ENCODE measurements around the gene TMEM108. TPM values are rescaled to one million over a fixed set of nuclear protein-coding genes. Genes with fewer than 3 reads are reported as not detected.

Gene TMEM108
- total and polyA plus RNA-seq, 2 of the 4 experiments (the other 2 are of a cell fraction) = 0.18 to 2.2 TPM

DNA sequence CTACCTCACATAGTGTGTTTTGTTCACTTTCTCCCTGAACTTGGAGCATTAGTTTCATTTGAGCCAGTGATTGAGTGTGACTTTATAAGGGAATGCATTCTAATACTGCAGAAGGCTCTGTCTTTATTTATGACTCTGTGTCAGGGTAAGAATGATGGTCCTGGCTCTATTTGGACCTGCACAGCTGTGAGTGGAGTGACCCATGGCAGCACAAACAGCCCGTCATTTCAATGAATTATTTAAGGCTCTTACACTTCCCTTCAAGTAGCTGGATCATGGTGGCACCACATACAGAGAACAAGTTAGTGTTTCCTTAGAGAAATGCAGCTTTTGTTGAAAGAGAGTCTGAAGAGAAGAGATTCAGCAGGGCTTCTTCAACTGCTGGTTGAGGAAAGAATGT is 16.4 kb downstream of the TMEM108 start:
- BruUV-seq (replicated peaks) = no TSS peak
- H3K23ac ChIP-seq (ENCODE audit: low read depth, low read length) = no peak overlapping the region
- no peaks in the 10 kb centered on the region for H3K79me1 ChIP-seq (ENCODE audit: low read depth in 1 of 2, low read length in 2 of 2)
- ATAC-seq (ENCODE audit: low read depth) (no peak), DNase-seq (no peak)
- no CpG with 5 or more reads among the region's 1 CpG for WGBS, 2 experiments (ENCODE audit: extremely low coverage in 2 of 2, insufficient read length in 1 of 2)
- no peak overlapping the region for H4K8ac ChIP-seq (ENCODE audit: low read depth in 2 of 2, low read length in 2 of 2)
- POLR2A ChIA-PET (ENCODE audit: unreplicated experiment) = no interaction called here
- H3K4me3 ChIP-seq (ENCODE audit: insufficient read depth, low read depth, low read length) = no peak overlapping the region
- no peaks in the 10 kb centered on the region for H3K4me1 ChIP-seq (ENCODE audit: control insufficient read depth, insufficient read depth, low read length)
- no peaks in the 10 kb centered on the region for H3K36me3 ChIP-seq (ENCODE audit: control insufficient read depth, insufficient read depth, low read length)
- peaks cover 2% of the 10 kb centered on the region; the same call in 1 of the 2 replicates for H3K27me3 ChIP-seq (ENCODE audit: control insufficient read depth, insufficient read depth, low read length)
- H3K9me1 ChIP-seq (ENCODE audit: insufficient read depth, low read length) = no peaks in the 10 kb centered on the region
- no peak overlapping the region for H2AK9ac ChIP-seq (replicated peaks; ENCODE audit: low read depth, low read length, poor library complexity)
- H4K91ac ChIP-seq (ENCODE audit: insufficient read depth, low read depth, low read length) = no peak overlapping the region
- H4K20me1 ChIP-seq (ENCODE audit: insufficient read depth, low read length) = no peaks in the 10 kb centered on the region
- no peak overlapping the region for H3K27ac ChIP-seq (ENCODE audit: insufficient read depth, low read length)
- no peaks in the 10 kb centered on the region for H3K9me3 ChIP-seq (ENCODE audit: control insufficient read depth, insufficient read depth, low read length)
- no peak overlapping the region for H3K4me2 ChIP-seq (ENCODE audit: low read depth, low read length)
- in situ Hi-C loops (cut with MboI; ENCODE audit: low sequenced_read_pairs) = no loop called here
- no peak overlapping the region for H2BK20ac ChIP-seq (ENCODE audit: low read depth, low read length)
- no peak overlapping the region for H4K5ac ChIP-seq (ENCODE audit: low read depth, low read length)
- TF ChIP-seq, protein P1, sequence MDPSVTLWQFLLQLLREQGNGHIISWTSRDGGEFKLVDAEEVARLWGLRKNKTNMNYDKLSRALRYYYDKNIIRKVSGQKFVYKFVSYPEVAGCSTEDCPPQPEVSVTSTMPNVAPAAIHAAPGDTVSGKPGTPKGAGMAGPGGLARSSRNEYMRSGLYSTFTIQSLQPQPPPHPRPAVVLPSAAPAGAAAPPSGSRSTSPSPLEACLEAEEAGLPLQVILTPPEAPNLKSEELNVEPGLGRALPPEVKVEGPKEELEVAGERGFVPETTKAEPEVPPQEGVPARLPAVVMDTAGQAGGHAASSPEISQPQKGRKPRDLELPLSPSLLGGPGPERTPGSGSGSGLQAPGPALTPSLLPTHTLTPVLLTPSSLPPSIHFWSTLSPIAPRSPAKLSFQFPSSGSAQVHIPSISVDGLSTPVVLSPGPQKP (IDR thresholded peaks at IDR 0.05; ENCODE audit: borderline replicate concordance, low read depth, low read length) = no peak
- TF ChIP-seq, protein P2, sequence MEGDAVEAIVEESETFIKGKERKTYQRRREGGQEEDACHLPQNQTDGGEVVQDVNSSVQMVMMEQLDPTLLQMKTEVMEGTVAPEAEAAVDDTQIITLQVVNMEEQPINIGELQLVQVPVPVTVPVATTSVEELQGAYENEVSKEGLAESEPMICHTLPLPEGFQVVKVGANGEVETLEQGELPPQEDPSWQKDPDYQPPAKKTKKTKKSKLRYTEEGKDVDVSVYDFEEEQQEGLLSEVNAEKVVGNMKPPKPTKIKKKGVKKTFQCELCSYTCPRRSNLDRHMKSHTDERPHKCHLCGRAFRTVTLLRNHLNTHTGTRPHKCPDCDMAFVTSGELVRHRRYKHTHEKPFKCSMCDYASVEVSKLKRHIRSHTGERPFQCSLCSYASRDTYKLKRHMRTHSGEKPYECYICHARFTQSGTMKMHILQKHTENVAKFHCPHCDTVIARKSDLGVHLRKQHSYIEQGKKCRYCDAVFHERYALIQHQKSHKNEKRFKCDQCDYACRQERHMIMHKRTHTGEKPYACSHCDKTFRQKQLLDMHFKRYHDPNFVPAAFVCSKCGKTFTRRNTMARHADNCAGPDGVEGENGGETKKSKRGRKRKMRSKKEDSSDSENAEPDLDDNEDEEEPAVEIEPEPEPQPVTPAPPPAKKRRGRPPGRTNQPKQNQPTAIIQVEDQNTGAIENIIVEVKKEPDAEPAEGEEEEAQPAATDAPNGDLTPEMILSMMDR (conservative IDR thresholded peaks at IDR 0.05; ENCODE audit: low read depth, low read length) = no peak
- TF ChIP-seq MAZ (IDR thresholded peaks at IDR 0.05; ENCODE audit: borderline replicate concordance, low read depth, low read length) (no peak), NFE2L2 (IDR thresholded peaks at IDR 0.05; ENCODE audit: low read depth, low read length) (no peak), FOS (IDR thresholded peaks at IDR 0.05; ENCODE audit: low read depth, low read length) (no peak), RAD21 (IDR thresholded peaks at IDR 0.05; ENCODE audit: low read length) (no peak), RCOR1 (IDR thresholded peaks at IDR 0.05; ENCODE audit: insufficient replicate concordance, low read length) (no peak), POLR2A (IDR thresholded peaks at IDR 0.05; ENCODE audit: low read depth, low read length) (no peak), CEBPB (IDR thresholded peaks at IDR 0.05; ENCODE audit: low read depth, low read length) (no peak), SMC3 (IDR thresholded peaks at IDR 0.05; ENCODE audit: low read depth, low read length) (no peak), BHLHE40 (IDR thresholded peaks at IDR 0.05; ENCODE audit: low read depth, low read length) (no peak)
- TF ChIP-seq, protein P3, sequence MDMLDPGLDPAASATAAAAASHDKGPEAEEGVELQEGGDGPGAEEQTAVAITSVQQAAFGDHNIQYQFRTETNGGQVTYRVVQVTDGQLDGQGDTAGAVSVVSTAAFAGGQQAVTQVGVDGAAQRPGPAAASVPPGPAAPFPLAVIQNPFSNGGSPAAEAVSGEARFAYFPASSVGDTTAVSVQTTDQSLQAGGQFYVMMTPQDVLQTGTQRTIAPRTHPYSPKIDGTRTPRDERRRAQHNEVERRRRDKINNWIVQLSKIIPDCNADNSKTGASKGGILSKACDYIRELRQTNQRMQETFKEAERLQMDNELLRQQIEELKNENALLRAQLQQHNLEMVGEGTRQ (IDR thresholded peaks at IDR 0.05; ENCODE audit: low read depth, low read length) = no peak
- no peak overlapping the region for H2AK5ac ChIP-seq (ENCODE audit: low read depth, low read length)
- intact Hi-C loops (cut with micrococcal nuclease) = no loop called here
- no peak overlapping the region for H3K4ac ChIP-seq (ENCODE audit: low read depth, low read length)
- H3K56ac ChIP-seq (ENCODE audit: extremely low read depth, insufficient read depth, low read length) = no peak overlapping the region
- no peak overlapping the region for H2BK5ac ChIP-seq (ENCODE audit: low read depth, low read length, poor library complexity, severe bottlenecking)
- no peak overlapping the region for H2BK120ac ChIP-seq (ENCODE audit: low read depth, low read length)
- no peak overlapping the region for H2AFZ ChIP-seq (replicated peaks; ENCODE audit: low read length, poor library complexity)
- no peak overlapping the region for H2BK15ac ChIP-seq (ENCODE audit: low read depth, low read length)
- no peak overlapping the region for H3K18ac ChIP-seq (ENCODE audit: low read depth, low read length)
- no peak overlapping the region for H3K9ac ChIP-seq (ENCODE audit: low read depth, low read length)
- dilution Hi-C loops (cut with HindIII; ENCODE audit: low sequenced_read_pairs, unreplicated experiment) = no loop called here
- CTCF ChIA-PET = no interaction called here
- no peak overlapping the region for H3K14ac ChIP-seq (replicated peaks; ENCODE audit: low read depth, low read length)
